NCI-H345 treated with DMSO at 0.1 percent for 48 hours (cell line): ENCODE results near the gene ADGRL3.
A peak's percentile ranks its signal among the peaks of the same experiment; 100 is the strongest.
"Not testable (repeated sequence)": the region's sequence is repeated elsewhere in the genome, so short reads cannot be mapped to it uniquely, and the experiment has no call there.

Experiments
- DNase-seq: peaks from one replicate; lab custom pipeline; 2025; ENCODE audit not compliant: unreplicated experiment; lab: John Stamatoyannopoulos, UW

The ADGRL3 gene

GRCh38 chr4:61773655-61774245, 573.6 kb downstream of the ADGRL3 start:
- DNase-seq, result no peak

- no peak for DNase-seq
These were observed 582.0 kb downstream of the ADGRL3 start for GRCh38 chr4:61782133-61782532.

DNA sequence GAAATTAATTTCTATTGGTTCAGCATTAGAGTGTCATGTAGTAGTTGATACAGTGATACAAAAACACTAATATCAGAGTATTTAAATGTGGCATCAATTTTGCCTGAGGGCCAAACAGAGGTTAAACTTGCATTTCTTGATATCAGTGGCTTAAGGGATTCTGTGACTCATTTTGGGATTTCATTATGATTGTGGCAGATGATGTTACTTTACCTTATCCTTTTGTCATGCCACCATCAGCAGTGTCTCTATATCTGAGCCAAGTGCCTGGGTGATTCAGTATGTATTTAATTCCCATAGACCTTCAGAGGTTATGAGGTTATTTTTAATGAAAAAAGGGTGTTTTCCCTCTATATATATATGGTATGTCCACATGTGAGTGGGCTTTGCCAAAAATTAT, 582.9 kb downstream of the ADGRL3 start:
- no peak for DNase-seq

- no peak for DNase-seq
These were observed 585.6 kb downstream of the ADGRL3 start for GRCh38 chr4:61785761-61786160.

GRCh38 chr4:61786211-61786610, 586.1 kb downstream of the ADGRL3 start:
- no peak for DNase-seq

GRCh38 chr4:61795998-61796397, 595.9 kb downstream of the ADGRL3 start:
- no peak for DNase-seq

DNA sequence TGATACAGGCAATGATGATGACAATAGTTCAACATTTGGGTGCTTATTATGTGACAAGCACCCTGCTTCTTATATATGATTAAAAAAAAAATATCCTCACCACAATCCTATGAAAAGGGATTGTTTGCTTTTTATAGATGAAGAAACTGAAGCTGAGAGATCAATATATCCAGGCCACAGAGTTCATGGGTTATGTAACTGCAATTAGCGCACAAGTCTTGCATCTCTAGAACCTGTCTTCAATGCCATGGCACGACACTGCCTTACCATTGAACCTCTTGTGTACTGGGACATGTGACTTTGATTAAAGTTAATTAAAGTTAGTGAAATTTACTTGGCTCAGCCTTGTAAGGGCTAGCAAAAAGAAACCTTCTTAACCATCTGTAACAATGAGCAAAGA, 599.7 kb downstream of the ADGRL3 start:
- DNase-seq, result no peak

GRCh38 chr4:61805227-61805626, 605.1 kb downstream of the ADGRL3 start:
- no peak for DNase-seq

- no peak for DNase-seq
These were observed 605.9 kb downstream of the ADGRL3 start for GRCh38 chr4:61805979-61806378.

DNA sequence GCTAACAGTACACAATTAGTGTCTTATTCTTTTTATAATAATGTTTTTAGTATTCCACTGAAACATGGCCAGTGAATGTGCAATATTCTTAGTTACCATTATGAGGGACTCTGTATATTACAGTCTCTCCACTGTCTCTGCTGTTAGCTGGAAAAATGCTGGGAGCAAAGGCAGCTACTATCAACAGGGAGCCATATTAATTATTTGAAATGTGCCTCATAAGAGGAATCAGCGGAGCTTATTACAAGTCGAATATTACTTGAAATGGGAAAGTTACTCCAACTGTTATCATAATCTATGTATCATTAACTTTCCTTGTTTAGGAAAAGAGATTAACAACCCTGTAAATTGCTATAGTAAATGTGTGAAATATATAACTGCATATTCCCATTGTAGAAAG, 612.0 kb downstream of the ADGRL3 start:
- DNase-seq, result no peak

DNA sequence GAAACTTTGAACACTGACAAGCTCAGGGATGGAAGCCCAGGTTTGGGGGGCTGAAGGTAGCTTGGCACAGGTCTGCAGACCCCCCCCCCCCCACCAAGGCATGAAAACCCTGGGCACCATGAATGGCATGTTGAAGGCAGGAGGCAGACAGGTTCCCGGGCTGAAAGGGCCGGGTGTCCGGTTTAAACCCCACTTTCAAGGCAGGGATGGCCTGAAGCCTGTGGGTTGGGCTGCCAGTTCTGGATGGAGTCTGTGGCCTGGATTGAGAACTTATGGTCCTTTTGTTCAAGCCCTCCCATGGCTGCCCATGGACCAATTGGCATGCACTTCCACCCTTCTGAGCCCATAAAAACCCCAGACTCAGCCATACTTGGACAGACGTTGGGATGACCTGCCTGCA, 616.9 kb downstream of the ADGRL3 start:
- no peak for DNase-seq

GRCh38 chr4:61820136-61820535, 620.0 kb downstream of the ADGRL3 start:
- DNase-seq, result no peak

- DNase-seq, result no peak
These were observed 624.3 kb downstream of the ADGRL3 start for GRCh38 chr4:61824454-61824853.

- no peak for DNase-seq
These were observed 627.8 kb downstream of the ADGRL3 start for GRCh38 chr4:61827907-61828391.

GRCh38 chr4:61828960-61829359, 628.8 kb downstream of the ADGRL3 start:
- no peak for DNase-seq

GRCh38 chr4:61831987-61832386, 631.9 kb downstream of the ADGRL3 start:
- peak; percentile 1 for DNase-seq

GRCh38 chr4:61837395-61837794, 637.3 kb downstream of the ADGRL3 start:
- DNase-seq, result no peak

GRCh38 chr4:61838072-61838471, 637.9 kb downstream of the ADGRL3 start:
- no peak for DNase-seq

- DNase-seq, result no peak
These were observed 641.6 kb downstream of the ADGRL3 start for GRCh38 chr4:61841714-61842113.

- no peak for DNase-seq
These were observed 651.0 kb downstream of the ADGRL3 start for GRCh38 chr4:61851126-61851525.

- not testable (repeated sequence) for DNase-seq
These were observed 652.0 kb downstream of the ADGRL3 start for GRCh38 chr4:61852105-61852504.

DNA sequence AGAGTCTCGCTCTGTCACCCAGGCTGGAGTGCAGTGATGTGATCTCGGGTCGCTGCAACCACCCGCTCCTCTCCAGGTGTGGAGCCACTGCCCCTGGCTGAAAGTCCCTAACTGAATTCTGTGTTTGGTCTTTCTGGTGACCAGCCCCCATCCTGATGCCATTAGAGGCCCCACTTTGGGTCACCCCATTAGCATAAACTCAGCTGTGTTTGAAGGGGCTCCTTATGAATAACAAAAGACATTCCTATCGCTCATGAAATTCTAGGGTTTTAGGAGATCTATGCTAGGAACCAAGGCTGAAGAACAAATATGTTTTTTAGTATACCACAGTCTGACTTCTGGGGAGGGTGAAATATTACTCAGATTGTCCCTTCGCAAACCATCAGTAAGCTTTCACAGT, 652.9 kb downstream of the ADGRL3 start:
- no peak for DNase-seq

DNA sequence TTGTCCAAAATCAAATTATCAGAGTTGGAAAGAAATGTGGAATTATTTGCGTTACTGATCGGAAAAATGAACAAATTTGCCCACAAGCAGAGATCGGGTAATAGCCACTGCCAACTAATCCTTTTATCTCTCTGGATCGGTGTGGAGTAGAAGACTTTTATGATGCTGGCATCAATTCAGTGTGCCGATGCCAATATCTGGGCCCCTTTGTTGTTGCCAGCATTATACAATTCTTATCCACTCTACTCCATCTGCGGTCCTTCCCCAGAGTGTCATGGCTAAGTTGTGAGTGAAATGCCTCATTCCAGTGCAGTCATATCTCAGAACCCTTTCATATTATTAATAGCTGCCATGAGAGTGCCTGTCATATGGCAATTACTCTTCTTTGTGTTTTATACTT, 660.2 kb downstream of the ADGRL3 start:
- DNase-seq, result no peak
